ENCODE measurements around the gene DIO2. TPM values are rescaled to one million over a fixed set of nuclear protein-coding genes. Genes with fewer than 3 reads are reported as not detected.

DIO2 gene
- polyA plus RNA-seq, 1 of the 3 experiments (the other 2 are of a cell fraction) = 1.1 TPM

GRCh38 chr14:80208461-80208860, 2.8 kb downstream of the DIO2 start:
- Histone ChIP-seq H3K9ac (no peak overlapping the region), H3K27ac (ENCODE audit: low read depth in 2 of 2, low read length in 1 of 2) (no peak overlapping the region), H3K4me1 (ENCODE audit: control insufficient read depth in 1 of 2, insufficient read depth in 2 of 2, low read depth in 1 of 2, low read length in 1 of 2) (no peaks in the 10 kb centered on the region; a peak in 1 of 4 replicates), H3K4me3 (ENCODE audit: low read depth in 2 of 2, low read length in 1 of 2) (no peak overlapping the region), H3K4me2 (no peak overlapping the region), H3F3A (replicated peaks; ENCODE audit: insufficient read depth) (no peaks in the 10 kb centered on the region), H3K79me2 (ENCODE audit: insufficient read depth) (no peaks in the 10 kb centered on the region), H3K27me3 (ENCODE audit: insufficient read depth) (no peaks in the 10 kb centered on the region), H4K20me1 (ENCODE audit: insufficient read depth) (no peaks in the 10 kb centered on the region), H2AFZ (ENCODE audit: low read depth) (no peak overlapping the region), H3K9me2 (no peaks in the 10 kb centered on the region), H3K9me3 (no peaks in the 10 kb centered on the region), H3K36me3 (replicated peaks in 1 of 2; ENCODE audit: control insufficient read depth in 1 of 2, insufficient read depth in 2 of 2, low read length in 1 of 2) (no peaks in the 10 kb centered on the region)
- no peak for DNase-seq
- CTCF ChIA-PET = no interaction called here
- WGBS (ENCODE audit: low lambda C conversion rate) = 22% methylated on average over 1 of the region's 1 CpG
- TF ChIP-seq ELF1 (IDR thresholded peaks at IDR 0.05) = no peak
- TF ChIP-seq USF1 (IDR thresholded peaks at IDR 0.05; ENCODE audit: borderline replicate concordance, low read depth) = no peak
- POLR2A ChIA-PET = no interaction called here

GRCh38 chr14:80206351-80207080, 4.8 kb downstream of the DIO2 start:
- ChIA-PET POLR2A (no interaction called here), CTCF (interaction anchor here (1.0 kb wide), 1 partner anchor 151 kb away, joined by 3 read pairs; no protein-coding TSS in a partner anchor)
- Histone ChIP-seq H3K9ac (no peak overlapping the region), H3K4me3 (ENCODE audit: low read depth in 2 of 2, low read length in 1 of 2) (no peak overlapping the region), H3K9me3 (no peaks in the 10 kb centered on the region), H4K20me1 (ENCODE audit: insufficient read depth) (no peaks in the 10 kb centered on the region), H3K4me1 (ENCODE audit: control insufficient read depth in 1 of 2, insufficient read depth in 2 of 2, low read depth in 1 of 2, low read length in 1 of 2) (no peaks in the 10 kb centered on the region; a peak in 1 of 4 replicates), H2AFZ (ENCODE audit: low read depth) (no peak overlapping the region), H3F3A (replicated peaks; ENCODE audit: insufficient read depth) (no peaks in the 10 kb centered on the region), H3K36me3 (replicated peaks in 1 of 2; ENCODE audit: control insufficient read depth in 1 of 2, insufficient read depth in 2 of 2, low read length in 1 of 2) (no peaks in the 10 kb centered on the region), H3K79me2 (ENCODE audit: insufficient read depth) (no peaks in the 10 kb centered on the region), H3K27me3 (ENCODE audit: insufficient read depth) (no peaks in the 10 kb centered on the region), H3K9me2 (no peaks in the 10 kb centered on the region), H3K4me2 (no peak overlapping the region), H3K27ac (ENCODE audit: low read depth in 2 of 2, low read length in 1 of 2) (no peak overlapping the region)
- no peak for TF ChIP-seq SIN3A (IDR thresholded peaks at IDR 0.05; ENCODE audit: borderline replicate concordance, low read depth, low read length)
- no peak for TF ChIP-seq RAD21 (IDR thresholded peaks at IDR 0.05; ENCODE audit: low read length)
- no peak for TF ChIP-seq RXRA (IDR thresholded peaks at IDR 0.05; ENCODE audit: borderline replicate concordance, low read depth)
- TF ChIP-seq TAF1 (IDR thresholded peaks at IDR 0.05; ENCODE audit: borderline replicate concordance, low read depth, low read length) = no peak
- no peak for TF ChIP-seq USF1 (IDR thresholded peaks at IDR 0.05; ENCODE audit: borderline replicate concordance, low read depth)
- TF ChIP-seq MXI1 (IDR thresholded peaks at IDR 0.05; ENCODE audit: low read depth, low read length) = no peak
- no peak for TF ChIP-seq MEF2A (IDR thresholded peaks at IDR 0.05; ENCODE audit: borderline replicate concordance, low read depth)
- no peak for TF ChIP-seq REST (IDR thresholded peaks at IDR 0.05; ENCODE audit: low read depth, low read length)
- TF ChIP-seq NRF1 (IDR thresholded peaks at IDR 0.05; ENCODE audit: low read depth, low read length) = no peak
- no peak for TF ChIP-seq NFIC (IDR thresholded peaks at IDR 0.05; ENCODE audit: borderline replicate concordance)
- TF ChIP-seq TEAD4 (IDR thresholded peaks at IDR 0.05; ENCODE audit: borderline replicate concordance, insufficient read depth) = no peak
- TF ChIP-seq IRF3 (IDR thresholded peaks at IDR 0.05; ENCODE audit: low read depth, low read length) = no peak
- WGBS (ENCODE audit: low lambda C conversion rate) = 64% methylated on average over 8 of the region's 8 CpGs
- no peak for DNase-seq

Data from SK-N-SH (cell line).